ENCODE measurements around the gene HS3ST6. TPM values are rescaled to one million over a fixed set of nuclear protein-coding genes. Genes with fewer than 3 reads are reported as not detected.

The HS3ST6 gene
- total RNA-seq, 1 donor from 2014 or later, result not detected

- Mint-ChIP-seq H3K9me3 (no peaks in the 10 kb centered on the region), H3K27ac (no peak overlapping the region), H3K4me1 (peaks cover 10% of the 10 kb centered on the region), H3K4me3 (no peak overlapping the region), H3K27me3 (ENCODE audit: insufficient read depth, low read depth) (peaks cover 34% of the 10 kb centered on the region), H3K36me3 (no peaks in the 10 kb centered on the region)
- Histone ChIP-seq H3K27me3 (peaks cover 37% of the 10 kb centered on the region), H3K4me2 (peak overlapping the region; percentile 15), H2AFZ (replicated peaks) (no peak overlapping the region), H3K4me1 (peaks cover 39% of the 10 kb centered on the region), H4K20me1 (ENCODE audit: low read depth) (peaks cover 19% of the 10 kb centered on the region), H3K4me3 (no peak overlapping the region), H3K9ac (no peak overlapping the region), H3K79me2 (ENCODE audit: low read depth) (no peaks in the 10 kb centered on the region), H3K27ac (no peak overlapping the region), H3K9me3 (ENCODE audit: low read depth) (no peaks in the 10 kb centered on the region), H3K36me3 (no peaks in the 10 kb centered on the region), H3F3A (ENCODE audit: low read depth) (peaks cover 17% of the 10 kb centered on the region)
- DNase-seq (ENCODE audit: low spot score), result no peak
- TF ChIP-seq EZH2 (IDR thresholded peaks at IDR 0.05), result no peak
- TF ChIP-seq EZH2phosphoT487 (IDR thresholded peaks at IDR 0.05), result no peak
- TF ChIP-seq, protein P1, sequence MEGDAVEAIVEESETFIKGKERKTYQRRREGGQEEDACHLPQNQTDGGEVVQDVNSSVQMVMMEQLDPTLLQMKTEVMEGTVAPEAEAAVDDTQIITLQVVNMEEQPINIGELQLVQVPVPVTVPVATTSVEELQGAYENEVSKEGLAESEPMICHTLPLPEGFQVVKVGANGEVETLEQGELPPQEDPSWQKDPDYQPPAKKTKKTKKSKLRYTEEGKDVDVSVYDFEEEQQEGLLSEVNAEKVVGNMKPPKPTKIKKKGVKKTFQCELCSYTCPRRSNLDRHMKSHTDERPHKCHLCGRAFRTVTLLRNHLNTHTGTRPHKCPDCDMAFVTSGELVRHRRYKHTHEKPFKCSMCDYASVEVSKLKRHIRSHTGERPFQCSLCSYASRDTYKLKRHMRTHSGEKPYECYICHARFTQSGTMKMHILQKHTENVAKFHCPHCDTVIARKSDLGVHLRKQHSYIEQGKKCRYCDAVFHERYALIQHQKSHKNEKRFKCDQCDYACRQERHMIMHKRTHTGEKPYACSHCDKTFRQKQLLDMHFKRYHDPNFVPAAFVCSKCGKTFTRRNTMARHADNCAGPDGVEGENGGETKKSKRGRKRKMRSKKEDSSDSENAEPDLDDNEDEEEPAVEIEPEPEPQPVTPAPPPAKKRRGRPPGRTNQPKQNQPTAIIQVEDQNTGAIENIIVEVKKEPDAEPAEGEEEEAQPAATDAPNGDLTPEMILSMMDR (IDR thresholded peaks at IDR 0.05), result no peak
Observed at GRCh38 chr16:1914084-1914608, 4.1 kb downstream of the HS3ST6 start.

GRCh38 chr16:1913327-1914083, 4.7 kb downstream of the HS3ST6 start:
- Mint-ChIP-seq H3K4me1 (peaks cover 9% of the 10 kb centered on the region), H3K27ac (no peak overlapping the region), H3K27me3 (ENCODE audit: insufficient read depth, low read depth) (peaks cover 29% of the 10 kb centered on the region), H3K36me3 (no peaks in the 10 kb centered on the region), H3K9me3 (no peaks in the 10 kb centered on the region), H3K4me3 (no peak overlapping the region)
- Histone ChIP-seq H3K79me2 (ENCODE audit: low read depth) (no peaks in the 10 kb centered on the region), H3K4me1 (peaks cover 34% of the 10 kb centered on the region), H3K9me3 (ENCODE audit: low read depth) (no peaks in the 10 kb centered on the region), H3K4me3 (no peak overlapping the region), H3K27ac (no peak overlapping the region), H4K20me1 (ENCODE audit: low read depth) (peaks cover 12% of the 10 kb centered on the region), H3K9ac (no peak overlapping the region), H3K36me3 (no peaks in the 10 kb centered on the region), H3K27me3 (peaks cover 31% of the 10 kb centered on the region), H3F3A (ENCODE audit: low read depth) (peaks cover 12% of the 10 kb centered on the region), H3K4me2 (no peak overlapping the region), H2AFZ (replicated peaks) (no peak overlapping the region)
- DNase-seq (ENCODE audit: low spot score), result peak; percentile 1
- TF ChIP-seq EZH2 (IDR thresholded peaks at IDR 0.05), result no peak
- TF ChIP-seq EZH2phosphoT487 (IDR thresholded peaks at IDR 0.05), result no peak
- TF ChIP-seq, protein P1 (IDR thresholded peaks at IDR 0.05), result no peak

DNA sequence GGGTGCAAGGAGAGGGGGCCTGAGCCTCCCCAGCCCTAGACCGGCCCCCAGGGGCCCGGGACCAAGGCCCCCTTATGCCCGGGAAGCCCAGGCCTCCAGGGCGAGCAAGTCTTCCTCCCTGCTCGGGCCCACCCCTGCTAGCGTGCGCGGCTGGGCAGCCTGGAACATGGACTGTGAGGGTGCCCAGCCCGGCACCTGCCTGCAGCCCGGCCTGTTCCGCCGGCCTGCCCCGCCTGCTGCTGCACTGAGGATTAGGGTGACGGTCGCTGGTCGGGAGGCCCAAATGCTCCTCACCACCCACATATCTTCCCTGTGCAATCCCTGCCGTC, 6.0 kb downstream of the HS3ST6 start:
- Histone ChIP-seq H3K4me3 (no peak overlapping the region), H3K27me3 (peaks cover 18% of the 10 kb centered on the region), H3F3A (ENCODE audit: low read depth) (peaks cover 10% of the 10 kb centered on the region), H3K9ac (no peak overlapping the region), H2AFZ (replicated peaks) (no peak overlapping the region), H3K36me3 (no peaks in the 10 kb centered on the region), H3K4me1 (peaks cover 33% of the 10 kb centered on the region), H3K9me3 (ENCODE audit: low read depth) (no peaks in the 10 kb centered on the region), H3K27ac (no peak overlapping the region), H3K79me2 (ENCODE audit: low read depth) (no peaks in the 10 kb centered on the region), H4K20me1 (ENCODE audit: low read depth) (peaks cover 5% of the 10 kb centered on the region), H3K4me2 (no peak overlapping the region)
- Mint-ChIP-seq H3K27ac (no peak overlapping the region), H3K36me3 (no peaks in the 10 kb centered on the region), H3K4me3 (no peak overlapping the region), H3K9me3 (no peaks in the 10 kb centered on the region), H3K27me3 (ENCODE audit: insufficient read depth, low read depth) (peaks cover 25% of the 10 kb centered on the region), H3K4me1 (peaks cover 9% of the 10 kb centered on the region)
- TF ChIP-seq EZH2 (IDR thresholded peaks at IDR 0.05), result no peak
- TF ChIP-seq, protein P1 (IDR thresholded peaks at IDR 0.05), result no peak
- TF ChIP-seq EZH2phosphoT487 (IDR thresholded peaks at IDR 0.05), result no peak
- peak; percentile 1 for DNase-seq (ENCODE audit: low spot score)
